ENCODE results near the gene GNG12. TPM values are rescaled to one million over a fixed set of nuclear protein-coding genes. Genes with fewer than 3 reads are reported as not detected.

The GNG12 gene
- total and polyA plus RNA-seq, 2 donors (not counting 1 experiment from before 2014, with no cell fraction given) = not detected

- Histone ChIP-seq H3K4me1 (ENCODE audit: control insufficient read depth in 2 of 2, insufficient read depth in 2 of 2, low read length in 2 of 2) (no peaks in the 10 kb centered on the region), H2AFZ (ENCODE audit: insufficient read depth, low read depth, low read length, poor library complexity, severe bottlenecking) (no peak overlapping the region), H4K20me1 (ENCODE audit: control insufficient read depth, insufficient read depth, low read length, poor library complexity, severe bottlenecking) (no peaks in the 10 kb centered on the region), H3K36me3 (replicated peaks in 1 of 2; ENCODE audit: control extremely low read depth in 1 of 2, control insufficient read depth in 1 of 2, extremely low read depth in 1 of 2, insufficient read depth in 2 of 2, low read length in 1 of 2) (no peaks in the 10 kb centered on the region), H3K4me3 (ENCODE audit: control extremely low read depth in 1 of 5, extremely low read depth in 1 of 5, insufficient read depth in 1 of 5, low read depth in 2 of 5, low read length in 4 of 5) (no peak overlapping the region), H3K27ac (ENCODE audit: low read length in 2 of 2) (no peak overlapping the region), H3K4me2 (replicated peaks; ENCODE audit: low read depth, low read length, poor library complexity, severe bottlenecking) (no peak overlapping the region), H3K79me2 (ENCODE audit: control insufficient read depth, insufficient read depth, low read length) (no peaks in the 10 kb centered on the region), H3K9ac (ENCODE audit: low read length) (no peak overlapping the region), H3K27me3 (replicated peaks in 1 of 4; ENCODE audit: control extremely low read depth in 1 of 4, control insufficient read depth in 3 of 4, insufficient read depth in 4 of 4, low read length in 3 of 4) (peaks cover 0 to 4% (median 0%) of the 10 kb centered on the region in 4 experiments), H3K9me3 (ENCODE audit: control extremely low read depth in 1 of 3, control insufficient read depth in 2 of 3, insufficient read depth in 1 of 3, low read length in 2 of 3) (no peaks in the 10 kb centered on the region)
- intact Hi-C loops (cut with micrococcal nuclease) = no loop called here
- H3K4me1 Mint-ChIP-seq = peaks cover 4% of the 10 kb centered on the region
- ChIA-PET CTCF (interaction anchor here (4.0 kb wide), 1 partner anchor 12 kb away, joined by 15 read pairs; no protein-coding TSS in a partner anchor), POLR2A (no interaction called here)
- H3K27ac Mint-ChIP-seq = no peak overlapping the region
- TF ChIP-seq CTCF (IDR thresholded peaks at IDR 0.05) (no peak), EZH2 (IDR thresholded peaks at IDR 0.05; ENCODE audit: borderline replicate concordance, insufficient read depth, low read depth, low read length, poor library complexity, severe bottlenecking) (no peak)
- H3K4me3 Mint-ChIP-seq = no peak overlapping the region
- ATAC-seq (ENCODE audit: low read depth) = no peak
- 50% methylated on average over 1 of the region's 4 CpGs for WGBS (ENCODE audit: insufficient coverage)
- H3K27me3 Mint-ChIP-seq = peaks cover 17% of the 10 kb centered on the region
- H3K9me3 Mint-ChIP-seq (ENCODE audit: insufficient read depth) = no peaks in the 10 kb centered on the region
- no peak for DNase-seq
Observed at GRCh38 chr1:67747671-67748546, 85.4 kb downstream of the GNG12 start.
